SK-N-MC (cell line): Measurements from ENCODE around the gene C6orf52.

Experiments used
- EZH2 ChIP-seq: fragments of 200-600 bp; sonication (generic); IDR thresholded peaks from one replicate; pipeline ENCODE4 v1.6.1; 2017; ENCODE audit warnings: antibody characterized with exemption
- FOXP2 ChIP-seq: optimal IDR thresholded peaks from 2 replicates; pipeline ENCODE3; 2011; ENCODE audit warnings: mild to moderate bottlenecking, moderate library complexity; ENCODE audit not compliant: insufficient read depth; ENCODE audit errors: extremely low read length, control extremely low read depth
- POLR2AphosphoS5 ChIP-seq: IDR thresholded peaks from 2 replicates; pipeline ENCODE4 v1.6.1; 2012; ENCODE audit warnings: mild to moderate bottlenecking, low read depth, low read length, borderline replicate concordance

- TF ChIP-seq EZH2 = no peak
- TF ChIP-seq POLR2AphosphoS5 = no peak
- TF ChIP-seq FOXP2 = no peak
Observed at GRCh38 chr6:10640412-10640811, 54.0 kb downstream of the C6orf52 start.
